SIG-M5 treated with dmso at 0.1 percent for 504 hours (cell line): ENCODE measurements around the gene PIGK.

ENCODE experiments used
- DNase-seq: peaks from one replicate; lab custom pipeline; 2025; ENCODE audit not compliant: unreplicated experiment; lab: John Stamatoyannopoulos, UW

PIGK gene

GRCh38 chr1:77100875-77101274, 118.4 kb downstream of the PIGK start:
- DNase-seq = no peak

GRCh38 chr1:77096496-77097255, 122.6 kb downstream of the PIGK start:
- no peak for DNase-seq

GRCh38 chr1:77095236-77095635, 124.0 kb downstream of the PIGK start:
- DNase-seq = no peak

- DNase-seq = no peak
Measured at GRCh38 chr1:77089756-77090155, 129.5 kb downstream of the PIGK start.

GRCh38 chr1:77085109-77085508, 134.1 kb downstream of the PIGK start:
- DNase-seq = no peak

- DNase-seq = no peak
Measured at GRCh38 chr1:77084457-77084856, 134.8 kb downstream of the PIGK start.

GRCh38 chr1:77081834-77082233, 137.4 kb downstream of the PIGK start:
- no peak for DNase-seq

GRCh38 chr1:77076759-77077158, 142.5 kb downstream of the PIGK start:
- DNase-seq = peak; percentile 25

- no peak for DNase-seq
Measured at GRCh38 chr1:77068013-77068412, 151.2 kb downstream of the PIGK start.

- no peak for DNase-seq
Measured at GRCh38 chr1:77065693-77066342, 153.4 kb downstream of the PIGK start.

- no peak for DNase-seq
Measured at GRCh38 chr1:77064246-77064645, 155.0 kb downstream of the PIGK start.

- DNase-seq = no peak
Measured at GRCh38 chr1:77063118-77063517, 156.1 kb downstream of the PIGK start.

GRCh38 chr1:77061162-77061561, 158.1 kb downstream of the PIGK start:
- no peak for DNase-seq

GRCh38 chr1:77060000-77060399, 159.2 kb downstream of the PIGK start:
- peak; percentile 12 for DNase-seq

- no peak for DNase-seq
Measured at GRCh38 chr1:77057994-77058585, 161.1 kb downstream of the PIGK start.

GRCh38 chr1:77056525-77056924, 162.7 kb downstream of the PIGK start:
- DNase-seq = no peak

- DNase-seq = no peak
Measured at GRCh38 chr1:77051425-77051824, 167.8 kb downstream of the PIGK start.

- DNase-seq = peak; percentile 58
Measured at GRCh38 chr1:77048615-77049005, 170.6 kb downstream of the PIGK start.

- peak; percentile 44 for DNase-seq
Measured at GRCh38 chr1:77047978-77048614, 171.1 kb downstream of the PIGK start.

- DNase-seq = no peak
Measured at GRCh38 chr1:77047575-77047974, 171.7 kb downstream of the PIGK start.

- DNase-seq = no peak
Measured at GRCh38 chr1:77044133-77044849, 174.9 kb downstream of the PIGK start.
